Fibroblast of villous mesenchyme (primary cell): ENCODE data around the gene HPN. TPM values are rescaled to one million over a fixed set of nuclear protein-coding genes. Genes with fewer than 3 reads are reported as not detected.

Experiments
- DNase-seq: peaks from one replicate; pipeline ENCODE4 v3.0.0-alpha.2; 2010; ENCODE audit warnings: low read depth
- H3K4me3 ChIP-seq: 2 replicates; pipeline ENCODE4 v1.5.1; 2011; ENCODE audit warnings: low read depth, mild to moderate bottlenecking, low read length
- CTCF ChIP-seq: IDR thresholded peaks from 2 replicates; pipeline ENCODE4 v1.5.1; 2012; ENCODE audit warnings: low read depth, mild to moderate bottlenecking, low read length; ENCODE audit not compliant: insufficient read depth
- total RNA-seq: library from RNA; depleted of rRNA; stranded (reverse); fragments of >200 nt; gene quantifications from 2 replicates; pipeline ENCODE4 v1.2.3, GENCODE V29; 2012

Gene HPN
- total RNA-seq, 1 donor: not detected

GRCh38 chr19:35088131-35088913 lies 46.8 kb downstream of the HPN start:
- H3K4me3 ChIP-seq: no peak overlapping the region
- TF ChIP-seq CTCF: no peak
- peak; percentile 42 for DNase-seq

- TF ChIP-seq CTCF: no peak
- no peak for DNase-seq
- H3K4me3 ChIP-seq: no peak overlapping the region
Observed at GRCh38 chr19:35089554-35089953, 48.0 kb downstream of the HPN start.

GRCh38 chr19:35090160-35090505 lies 48.6 kb downstream of the HPN start:
- TF ChIP-seq CTCF: no peak
- DNase-seq: no peak
- H3K4me3 ChIP-seq: no peak overlapping the region

GRCh38 chr19:35090506-35091214 lies 49.1 kb downstream of the HPN start:
- peak; percentile 64 for TF ChIP-seq CTCF
- peak; percentile 58 for DNase-seq
- H3K4me3 ChIP-seq: no peak overlapping the region

GRCh38 chr19:35093430-35093829 lies 51.9 kb downstream of the HPN start:
- no peak overlapping the region for H3K4me3 ChIP-seq
- TF ChIP-seq CTCF: no peak
- no peak for DNase-seq

GRCh38 chr19:35093941-35094647 lies 52.6 kb downstream of the HPN start:
- TF ChIP-seq CTCF: no peak
- no peak for DNase-seq
- H3K4me3 ChIP-seq: no peak overlapping the region
